Cerebellar cortex (tissue), 1 donor: ENCODE data around the gene GATAD1.
A peak's percentile ranks its signal among the peaks of the same experiment; 100 is the strongest.
"Not testable (repeated sequence)": the region's sequence is repeated elsewhere in the genome, so short reads cannot be mapped to it uniquely, and the experiment has no call there.

Experiments used
- DNase-seq: peaks from one replicate; pipeline ENCODE4 v3.0.0-alpha.2; 2015; ENCODE audit warnings: low spot score

GATAD1 gene

GRCh38 chr7:92447345-92448204 is at the start of gene GATAD1:
TSS of gene GATAD1 (plus strand) at chr7:92447482. CDS start at chr7:92447730, 248 bp downstream.
- DNase-seq = peak; percentile 94

- no peak for DNase-seq
Observed at GRCh38 chr7:92397542-92397941, 49.7 kb upstream of the GATAD1 start.

GRCh38 chr7:92400013-92400412 is 47.3 kb upstream of the GATAD1 start:
- DNase-seq = no peak

GRCh38 chr7:92402920-92403759 is 44.1 kb upstream of the GATAD1 start:
- DNase-seq = peak; percentile 40

- DNase-seq = no peak
Observed at GRCh38 chr7:92403760-92404074, 43.6 kb upstream of the GATAD1 start.

- peak; percentile 14 for DNase-seq
Observed at GRCh38 chr7:92404170-92404614, 43.1 kb upstream of the GATAD1 start.

- no peak for DNase-seq
Observed at GRCh38 chr7:92409357-92409756, 37.9 kb upstream of the GATAD1 start.

GRCh38 chr7:92410162-92410561 is 37.1 kb upstream of the GATAD1 start:
- not testable (repeated sequence) for DNase-seq

- no peak for DNase-seq
Observed at GRCh38 chr7:92412745-92413144, 34.5 kb upstream of the GATAD1 start.

- no peak for DNase-seq
Observed at GRCh38 chr7:92413550-92413949, 33.7 kb upstream of the GATAD1 start.

GRCh38 chr7:92415225-92415624 is 32.1 kb upstream of the GATAD1 start:
- DNase-seq = no peak

- peak; percentile 15 for DNase-seq
Observed at GRCh38 chr7:92417913-92418312, 29.4 kb upstream of the GATAD1 start.

- no peak for DNase-seq
Observed at GRCh38 chr7:92421676-92422435, 25.4 kb upstream of the GATAD1 start.

- DNase-seq = no peak
Observed at GRCh38 chr7:92422926-92423325, 24.4 kb upstream of the GATAD1 start.

GRCh38 chr7:92423710-92424131 is 23.6 kb upstream of the GATAD1 start:
- no peak for DNase-seq

GRCh38 chr7:92425311-92425947 is 21.9 kb upstream of the GATAD1 start:
- no peak for DNase-seq

GRCh38 chr7:92427193-92427592 is 20.1 kb upstream of the GATAD1 start:
- DNase-seq = no peak

GRCh38 chr7:92432299-92432946 is 14.9 kb upstream of the GATAD1 start:
- no peak for DNase-seq

GRCh38 chr7:92433019-92433418 is 14.3 kb upstream of the GATAD1 start:
- DNase-seq = no peak

GRCh38 chr7:92435542-92435941 is 11.7 kb upstream of the GATAD1 start:
- DNase-seq = no peak
